HEK293 (cell line): Measurements from ENCODE around the gene ASCC1.
A peak's percentile ranks its signal among the peaks of the same experiment; 100 is the strongest.

Experiments used
- CTCF ChIA-PET: fragments of 350-600 bp; formaldehyde crosslinking; extraction: SDS; loops from one replicate; lab custom pipeline; 2021; ENCODE audit warnings: antibody characterized with exemption; lab: Yijun Ruan, JAX
- POLR2A ChIA-PET: fragments of 300-600 bp; formaldehyde crosslinking; extraction: SDS; loops from one replicate; lab custom pipeline; 2020; ENCODE audit warnings: antibody characterized with exemption, inconsistent platforms; lab: Yijun Ruan, JAX
- H3K27ac ChIP-seq: fragments of 200-500 bp; sonication (Bioruptor generic); 2 replicates; pipeline ENCODE4 v1.5.1; 2014; ENCODE audit warnings: low read depth, low read length, control low read depth, inconsistent platforms; ENCODE audit errors: extremely low read depth
- H3K36me3 ChIP-seq, 2 experiments: fragments of 200-500 bp in 1 of 2; sonication (Bioruptor generic) in 1 of 2; 1 replicate in 1 of 2; 2 replicates in 1 of 2; pipeline ENCODE4 v1.5.1; 2014 to 2017; ENCODE audit warnings: inconsistent platforms in 2 of 2, low read length in 2 of 2; ENCODE audit not compliant: control insufficient read depth in 2 of 2, insufficient read depth in 1 of 2
- H3K4me1 ChIP-seq: fragments of 200-500 bp; sonication (Bioruptor generic); 2 replicates; pipeline ENCODE4 v1.5.1; 2014; ENCODE audit warnings: mild to moderate bottlenecking, low read length, inconsistent platforms; ENCODE audit not compliant: control insufficient read depth, insufficient read depth
- H3K4me3 ChIP-seq: 2 replicates; pipeline ENCODE4 v1.5.1; 2011; ENCODE audit warnings: low read depth, mild to moderate bottlenecking, control low read depth, low read length, moderate library complexity
- H3K9me3 ChIP-seq: fragments of 200-500 bp; sonication (Bioruptor generic); 2 replicates; pipeline ENCODE4 v1.5.1; 2014; ENCODE audit warnings: low read depth, low read length, inconsistent platforms; ENCODE audit not compliant: control insufficient read depth, insufficient read depth
- AEBP2 ChIP-seq: fragments of 450-650 bp; formaldehyde crosslinking; IDR thresholded peaks from 2 replicates; pipeline ENCODE4 v1.5.1; 2016; ENCODE audit warnings: missing biosample characterization, missing genetic modification characterization, borderline replicate concordance
- BCL11A ChIP-seq: fragments of 450-650 bp; formaldehyde crosslinking; IDR thresholded peaks from 2 replicates; pipeline ENCODE4 v1.5.1; 2016; ENCODE audit warnings: low read depth, missing biosample characterization, missing genetic modification characterization
- KLF8 ChIP-seq: fragments of 450-650 bp; formaldehyde crosslinking; IDR thresholded peaks from 2 replicates; pipeline ENCODE4 v1.5.1; 2016; ENCODE audit warnings: missing biosample characterization, missing genetic modification characterization
- MYNN ChIP-seq: fragments of 450-650 bp; formaldehyde crosslinking; IDR thresholded peaks from 2 replicates; pipeline ENCODE4 v1.5.1; 2016; ENCODE audit warnings: missing biosample characterization, missing genetic modification characterization, borderline replicate concordance
- PRDM1 ChIP-seq: fragments of 450-650 bp; formaldehyde crosslinking; IDR thresholded peaks from 2 replicates; pipeline ENCODE4; 2016; ENCODE audit warnings: missing biosample characterization, missing genetic modification characterization
- ZBTB6 ChIP-seq: fragments of 450-650 bp; formaldehyde crosslinking; IDR thresholded peaks from 2 replicates; pipeline ENCODE4 v1.5.1; 2017; ENCODE audit warnings: missing biosample characterization, missing genetic modification characterization
- ZBTB7A ChIP-seq: fragments of 450-650 bp; formaldehyde crosslinking; IDR thresholded peaks from 2 replicates; pipeline ENCODE4 v1.5.1; 2016; ENCODE audit warnings: low read depth, missing biosample characterization, missing genetic modification characterization
- ZEB2 ChIP-seq: fragments of 450-650 bp; formaldehyde crosslinking; IDR thresholded peaks from 2 replicates; pipeline ENCODE4 v1.5.1; 2016; ENCODE audit warnings: missing biosample characterization, missing genetic modification characterization
- ZNF121 ChIP-seq: fragments of 450-650 bp; formaldehyde crosslinking; IDR thresholded peaks from 2 replicates; pipeline ENCODE4 v1.5.1; 2016; ENCODE audit warnings: missing biosample characterization, missing genetic modification characterization
- ZNF175 ChIP-seq: fragments of 450-650 bp; formaldehyde crosslinking; IDR thresholded peaks from 2 replicates; pipeline ENCODE4 v1.5.1; 2016; ENCODE audit warnings: missing biosample characterization, missing genetic modification characterization
- ZNF18 ChIP-seq: fragments of 450-650 bp; formaldehyde crosslinking; IDR thresholded peaks from 2 replicates; pipeline ENCODE4 v1.5.1; 2016; ENCODE audit warnings: missing biosample characterization, missing genetic modification characterization
- ZNF211 ChIP-seq: fragments of 450-650 bp; formaldehyde crosslinking; IDR thresholded peaks from 2 replicates; pipeline ENCODE4 v1.5.1; 2016; ENCODE audit warnings: low read depth, missing biosample characterization, missing genetic modification characterization
- ZNF221 ChIP-seq: fragments of 450-650 bp; formaldehyde crosslinking; IDR thresholded peaks from 2 replicates; pipeline ENCODE4 v1.5.1; 2017; ENCODE audit warnings: missing biosample characterization, missing genetic modification characterization, borderline replicate concordance
- ZNF280D ChIP-seq: fragments of 450-650 bp; formaldehyde crosslinking; IDR thresholded peaks from 2 replicates; pipeline ENCODE4 v1.5.1; 2016; ENCODE audit warnings: missing biosample characterization, missing genetic modification characterization
- ZNF426 ChIP-seq: fragments of 450-650 bp; formaldehyde crosslinking; IDR thresholded peaks from 2 replicates; pipeline ENCODE4 v1.5.1; 2017; ENCODE audit warnings: missing biosample characterization, missing genetic modification characterization, mild to moderate bottlenecking, inconsistent platforms, moderate library complexity
- ZNF48 ChIP-seq: fragments of 450-650 bp; formaldehyde crosslinking; IDR thresholded peaks from 2 replicates; pipeline ENCODE4 v1.5.1; 2016; ENCODE audit warnings: missing biosample characterization, missing genetic modification characterization
- ZNF514 ChIP-seq: fragments of 450-650 bp; formaldehyde crosslinking; IDR thresholded peaks from 2 replicates; pipeline ENCODE4 v1.5.1; 2016; ENCODE audit warnings: missing biosample characterization, missing genetic modification characterization
- ZNF521 ChIP-seq: fragments of 450-650 bp; formaldehyde crosslinking; IDR thresholded peaks from 2 replicates; pipeline ENCODE4 v1.5.1; 2017; ENCODE audit warnings: missing biosample characterization, mild to moderate bottlenecking, missing genetic modification characterization
- ZNF561 ChIP-seq: fragments of 450-650 bp; IDR thresholded peaks from 2 replicates; pipeline ENCODE4 v1.5.1; 2018; ENCODE audit warnings: missing biosample characterization, missing genetic modification characterization, borderline replicate concordance
- ZNF621 ChIP-seq: fragments of 450-650 bp; formaldehyde crosslinking; IDR thresholded peaks from 2 replicates; pipeline ENCODE4 v1.5.1; 2017; ENCODE audit warnings: missing biosample characterization, missing genetic modification characterization
- ZNF629 ChIP-seq: fragments of 450-650 bp; formaldehyde crosslinking; IDR thresholded peaks from 2 replicates; pipeline ENCODE4 v1.5.1; 2017; ENCODE audit warnings: missing biosample characterization, missing genetic modification characterization
- ZNF76 ChIP-seq: fragments of 450-650 bp; formaldehyde crosslinking; IDR thresholded peaks from 2 replicates; pipeline ENCODE4; 2016; ENCODE audit warnings: low read depth, missing biosample characterization, missing genetic modification characterization, borderline replicate concordance
- ZNF785 ChIP-seq: fragments of 450-650 bp; formaldehyde crosslinking; IDR thresholded peaks from 2 replicates; pipeline ENCODE4 v1.5.1; 2016; ENCODE audit warnings: missing biosample characterization, missing genetic modification characterization

ASCC1 gene

GRCh38 chr10:72204296-72204695, 11.8 kb downstream of the ASCC1 start (continued):
- TF ChIP-seq ZNF280D (tag by site-specific recombination) = no peak
- TF ChIP-seq KLF8 (tag by site-specific recombination) = peak; percentile 97
- 0 out of 2 replicates have a peak, but pooled peaks have one; percentile 66 for TF ChIP-seq MYNN (tag by site-specific recombination)
- TF ChIP-seq ZNF18 = peak; percentile 90
- no peak for TF ChIP-seq ZNF521 (tag by site-specific recombination)
- no peak for TF ChIP-seq ZNF785 (tag by site-specific recombination)
- peak; percentile 100 for TF ChIP-seq ZEB2 (tag by site-specific recombination)
- TF ChIP-seq ZBTB7A (tag by site-specific recombination) = no peak
- peak; percentile 89; the same call in 1 of the 2 replicates for TF ChIP-seq AEBP2 (tag by site-specific recombination)
- peak; percentile 77; the same call in 1 of the 2 replicates for TF ChIP-seq ZNF76 (tag by site-specific recombination)
- TF ChIP-seq ZNF175 (tag by site-specific recombination) = no peak
- peak; percentile 98 for TF ChIP-seq BCL11A (tag by site-specific recombination)
- TF ChIP-seq ZNF629 (tag by site-specific recombination) = peak; percentile 98
- no peak for TF ChIP-seq ZNF221 (tag by site-specific recombination)
- TF ChIP-seq ZNF211 (tag by site-specific recombination) = no peak
- no peak for TF ChIP-seq ZNF48
- TF ChIP-seq ZNF426 (tag by site-specific recombination) = no peak
- TF ChIP-seq ZNF514 (tag by site-specific recombination) = no peak
- TF ChIP-seq PRDM1 (tag by site-specific recombination) = no peak
- peak; percentile 70; the same call in 1 of the 2 replicates for TF ChIP-seq ZNF561
- TF ChIP-seq ZNF621 (tag by site-specific recombination) = no peak

GRCh38 chr10:72201293-72201692, 14.8 kb downstream of the ASCC1 start:
- CTCF ChIA-PET = interaction anchor here (0.6 to 0.8 kb wide), 3 partner anchors 14 to 76 kb away, joined by 3 to 4 read pairs (median 3); no protein-coding TSS in a partner anchor
- POLR2A ChIA-PET = no interaction called here
- peaks cover 25 to 28% of the 10 kb centered on the region in 2 experiments; a peak in 2 of 3 replicates for H3K36me3 ChIP-seq

More at GRCh38 chr10:72201293-72201692, 14.8 kb downstream of the ASCC1 start:
- Histone ChIP-seq H3K4me1 (no peaks in the 10 kb centered on the region; the same call in 1 of the 2 replicates), H3K9me3 (no peaks in the 10 kb centered on the region), H3K4me3 (no peak overlapping the region), H3K27ac (no peak overlapping the region)
- TF ChIP-seq ZBTB6 (tag by site-specific recombination) = no peak
- TF ChIP-seq ZNF121 (tag by site-specific recombination) = peak; percentile 87
